GM18517 (cell line): Measurements from ENCODE around the gene ATF7IP.
"Not testable (repeated sequence)": the region's sequence is repeated elsewhere in the genome, so short reads cannot be mapped to it uniquely, and the experiment has no call there.

Experiments used
- ATAC-seq: cut with Tn5 transposase; IDR thresholded peaks from one replicate; pipeline ENCODE4 v1.9.1; 2021; ENCODE audit warnings: mild to moderate bottlenecking, moderate library complexity; ENCODE audit not compliant: unreplicated experiment

Gene ATF7IP, protein sequence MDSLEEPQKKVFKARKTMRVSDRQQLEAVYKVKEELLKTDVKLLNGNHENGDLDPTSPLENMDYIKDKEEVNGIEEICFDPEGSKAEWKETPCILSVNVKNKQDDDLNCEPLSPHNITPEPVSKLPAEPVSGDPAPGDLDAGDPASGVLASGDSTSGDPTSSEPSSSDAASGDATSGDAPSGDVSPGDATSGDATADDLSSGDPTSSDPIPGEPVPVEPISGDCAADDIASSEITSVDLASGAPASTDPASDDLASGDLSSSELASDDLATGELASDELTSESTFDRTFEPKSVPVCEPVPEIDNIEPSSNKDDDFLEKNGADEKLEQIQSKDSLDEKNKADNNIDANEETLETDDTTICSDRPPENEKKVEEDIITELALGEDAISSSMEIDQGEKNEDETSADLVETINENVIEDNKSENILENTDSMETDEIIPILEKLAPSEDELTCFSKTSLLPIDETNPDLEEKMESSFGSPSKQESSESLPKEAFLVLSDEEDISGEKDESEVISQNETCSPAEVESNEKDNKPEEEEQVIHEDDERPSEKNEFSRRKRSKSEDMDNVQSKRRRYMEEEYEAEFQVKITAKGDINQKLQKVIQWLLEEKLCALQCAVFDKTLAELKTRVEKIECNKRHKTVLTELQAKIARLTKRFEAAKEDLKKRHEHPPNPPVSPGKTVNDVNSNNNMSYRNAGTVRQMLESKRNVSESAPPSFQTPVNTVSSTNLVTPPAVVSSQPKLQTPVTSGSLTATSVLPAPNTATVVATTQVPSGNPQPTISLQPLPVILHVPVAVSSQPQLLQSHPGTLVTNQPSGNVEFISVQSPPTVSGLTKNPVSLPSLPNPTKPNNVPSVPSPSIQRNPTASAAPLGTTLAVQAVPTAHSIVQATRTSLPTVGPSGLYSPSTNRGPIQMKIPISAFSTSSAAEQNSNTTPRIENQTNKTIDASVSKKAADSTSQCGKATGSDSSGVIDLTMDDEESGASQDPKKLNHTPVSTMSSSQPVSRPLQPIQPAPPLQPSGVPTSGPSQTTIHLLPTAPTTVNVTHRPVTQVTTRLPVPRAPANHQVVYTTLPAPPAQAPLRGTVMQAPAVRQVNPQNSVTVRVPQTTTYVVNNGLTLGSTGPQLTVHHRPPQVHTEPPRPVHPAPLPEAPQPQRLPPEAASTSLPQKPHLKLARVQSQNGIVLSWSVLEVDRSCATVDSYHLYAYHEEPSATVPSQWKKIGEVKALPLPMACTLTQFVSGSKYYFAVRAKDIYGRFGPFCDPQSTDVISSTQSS

GRCh38 chr12:14365294-14366208 lies at the start of gene ATF7IP:
Gene ATF7IP, plus strand, starts transcription at chr12:14365682. Its CDS starts 58,234 bp downstream, at chr12:14423916.
- ATAC-seq, result peak; percentile 56

DNA sequence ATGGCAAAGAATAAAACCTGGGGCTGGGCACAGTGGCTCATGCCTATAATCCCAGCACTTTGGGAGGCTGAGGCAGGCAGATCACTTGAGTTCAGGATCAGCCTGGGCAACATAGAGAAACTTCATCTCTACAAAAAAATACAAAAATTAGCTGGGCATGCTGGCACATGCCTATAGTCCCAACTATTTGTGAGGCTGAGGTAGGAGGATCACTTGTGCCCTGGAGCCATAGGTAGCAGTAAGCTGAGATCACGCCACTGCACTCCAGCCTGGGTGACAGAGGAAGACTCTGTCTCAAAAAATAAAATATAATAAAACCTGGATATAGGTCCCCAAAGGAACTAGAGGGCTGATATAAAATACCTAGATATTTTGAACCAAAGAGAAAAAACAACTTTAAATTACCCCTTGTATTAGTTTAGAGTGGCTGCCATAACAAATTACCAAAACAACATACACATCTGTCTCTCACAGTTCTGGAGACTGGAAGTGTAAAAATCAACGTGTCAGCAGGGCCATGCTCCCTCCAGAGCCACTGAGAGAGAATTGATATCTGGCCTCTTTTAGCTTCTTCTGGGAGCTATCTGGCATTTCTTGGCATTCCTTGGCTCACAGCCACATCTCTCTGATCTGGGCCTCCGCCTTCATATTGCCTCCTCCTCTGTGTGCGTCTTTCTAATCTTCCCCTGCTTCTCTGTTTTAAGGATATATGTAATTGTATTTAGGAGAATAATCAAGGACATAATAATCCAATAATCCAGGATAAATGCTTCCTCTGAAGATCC lies 47.9 kb upstream of the ATF7IP start:
- no peak for ATAC-seq

- not testable (repeated sequence) for ATAC-seq
Observed at GRCh38 chr12:14319704-14320427, 45.6 kb upstream of the ATF7IP start.

DNA sequence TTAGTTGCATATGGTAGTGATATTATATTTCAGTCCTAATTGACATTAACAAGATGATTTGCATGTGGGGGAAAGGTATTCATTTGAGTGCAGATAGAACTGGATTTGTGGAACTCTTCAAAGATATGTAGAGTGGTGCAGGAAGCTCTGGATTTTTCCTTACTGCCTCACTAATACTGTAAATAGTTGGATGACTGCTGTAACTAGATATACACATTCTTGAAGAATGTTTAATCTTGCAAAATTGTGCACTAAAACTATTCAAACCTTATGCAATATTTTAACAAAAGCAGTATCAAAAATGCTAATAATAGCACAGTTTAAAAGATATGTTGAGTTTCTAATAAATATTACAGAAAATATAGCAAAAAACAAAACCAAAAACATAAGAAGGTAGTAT lies 43.1 kb upstream of the ATF7IP start:
- ATAC-seq, result no peak

DNA sequence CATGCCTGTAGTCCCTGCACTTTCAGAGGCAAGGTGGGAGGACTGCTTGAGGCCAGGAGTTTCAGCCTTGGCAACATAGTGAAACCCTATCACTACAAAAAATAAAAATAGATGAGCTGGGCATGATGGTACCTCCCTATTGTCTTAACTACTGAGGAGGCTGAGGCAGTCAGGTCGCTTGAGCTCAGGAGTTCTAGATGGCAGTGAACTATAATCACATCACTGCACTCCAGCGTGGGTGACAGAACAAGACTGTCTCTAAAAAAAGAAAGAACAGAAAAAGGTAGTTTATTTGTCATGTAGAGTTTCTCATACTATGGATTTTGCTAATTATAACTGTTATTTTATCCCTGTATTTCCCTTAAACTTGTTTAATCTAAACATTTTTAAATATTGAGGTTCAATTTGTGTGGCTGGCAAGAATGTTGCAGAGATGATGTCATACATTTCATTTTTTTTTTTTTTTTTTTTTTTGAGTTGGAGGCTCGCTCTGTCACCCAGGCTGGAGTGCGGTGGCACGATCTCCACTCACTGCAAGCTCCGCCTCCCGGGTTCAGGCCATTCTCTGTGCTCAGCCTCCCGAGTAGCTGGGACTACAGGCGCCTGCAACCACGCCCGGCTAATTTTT lies 39.7 kb upstream of the ATF7IP start:
- ATAC-seq, result no peak

GRCh38 chr12:14326699-14327098 lies 38.8 kb upstream of the ATF7IP start:
- ATAC-seq, result no peak

GRCh38 chr12:14327711-14328110 lies 37.8 kb upstream of the ATF7IP start:
- no peak for ATAC-seq

DNA sequence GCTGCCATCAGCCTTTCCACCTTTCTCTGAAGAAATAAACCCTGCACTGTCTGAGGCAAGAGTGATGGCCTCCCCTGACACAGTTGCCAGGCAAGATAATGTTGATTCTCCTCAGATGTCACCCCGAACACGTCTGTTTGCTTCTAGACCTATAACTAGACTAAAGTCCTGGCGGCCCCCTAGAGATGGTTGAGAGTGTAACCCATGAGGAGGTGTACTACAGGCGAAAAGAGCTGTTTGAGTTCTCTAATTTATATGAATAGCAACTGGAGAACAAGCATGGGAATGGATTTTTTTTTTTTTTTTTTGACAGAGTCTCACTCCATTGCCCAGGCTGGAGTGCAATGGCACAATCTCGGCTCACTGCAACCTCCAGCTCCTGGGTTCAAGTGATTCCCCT lies 33.0 kb upstream of the ATF7IP start:
- ATAC-seq, result no peak

GRCh38 chr12:14340371-14340770 lies 25.1 kb upstream of the ATF7IP start:
- ATAC-seq, result no peak

DNA sequence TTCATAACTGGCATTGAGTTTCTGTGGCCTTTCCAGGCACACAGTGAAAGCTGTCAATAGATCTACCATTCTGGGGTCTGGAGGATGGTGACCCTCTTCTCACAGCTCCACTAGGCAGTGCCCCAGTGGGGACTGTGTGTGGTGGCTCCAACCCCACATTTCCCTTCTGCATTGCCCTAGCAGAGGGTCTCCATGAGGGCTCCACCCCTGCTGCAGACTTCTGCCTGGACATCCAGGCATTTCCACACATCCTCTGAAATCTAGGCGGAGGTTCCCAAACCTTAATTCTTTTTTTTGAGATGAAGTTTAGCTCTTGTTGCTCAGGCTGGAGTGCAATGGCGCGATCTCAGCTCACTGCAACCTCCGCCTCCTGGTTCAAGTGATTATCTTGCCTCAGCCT lies 14.0 kb upstream of the ATF7IP start:
- ATAC-seq, result not testable (repeated sequence)

DNA sequence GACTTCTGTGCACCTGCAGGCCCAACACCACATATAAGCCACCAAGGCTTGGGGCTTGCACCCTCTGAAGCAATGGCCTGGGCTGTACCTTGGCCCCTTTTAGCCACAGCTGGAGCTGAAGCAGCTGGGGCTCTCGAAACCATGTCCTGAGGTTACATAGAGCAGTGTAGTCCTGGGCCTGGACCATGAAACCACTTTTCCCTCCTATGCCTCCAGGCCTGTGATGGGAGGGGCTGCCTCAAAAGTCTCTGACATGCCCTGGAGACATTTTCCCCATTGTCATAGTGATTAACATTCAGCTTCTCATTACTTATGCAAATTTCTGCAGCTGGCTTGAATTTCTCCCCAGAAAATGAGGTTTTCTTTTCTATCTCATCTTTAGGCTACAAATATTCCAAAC lies 13.4 kb upstream of the ATF7IP start:
- ATAC-seq, result not testable (repeated sequence)

DNA sequence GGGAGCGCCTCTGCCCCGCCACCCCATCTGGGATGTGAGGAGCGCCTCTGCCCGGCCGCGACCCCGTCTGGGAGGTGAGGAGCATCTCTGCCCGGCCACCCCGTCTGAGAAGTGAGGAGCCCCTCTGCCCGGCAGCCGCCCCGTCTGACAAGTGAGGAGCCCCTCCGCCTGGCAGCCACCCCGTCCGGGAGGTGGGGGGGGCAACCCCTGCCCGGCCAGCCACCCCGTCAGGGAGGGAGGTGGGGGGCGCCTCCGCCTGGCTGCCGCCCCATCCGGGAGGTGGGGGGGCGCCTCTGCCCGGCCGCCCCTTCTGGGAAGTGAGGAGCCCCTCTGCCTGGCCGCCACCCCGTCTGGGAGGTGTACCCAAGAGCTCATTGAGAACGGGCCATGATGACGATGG lies 10.8 kb upstream of the ATF7IP start:
- ATAC-seq, result not testable (repeated sequence)

DNA sequence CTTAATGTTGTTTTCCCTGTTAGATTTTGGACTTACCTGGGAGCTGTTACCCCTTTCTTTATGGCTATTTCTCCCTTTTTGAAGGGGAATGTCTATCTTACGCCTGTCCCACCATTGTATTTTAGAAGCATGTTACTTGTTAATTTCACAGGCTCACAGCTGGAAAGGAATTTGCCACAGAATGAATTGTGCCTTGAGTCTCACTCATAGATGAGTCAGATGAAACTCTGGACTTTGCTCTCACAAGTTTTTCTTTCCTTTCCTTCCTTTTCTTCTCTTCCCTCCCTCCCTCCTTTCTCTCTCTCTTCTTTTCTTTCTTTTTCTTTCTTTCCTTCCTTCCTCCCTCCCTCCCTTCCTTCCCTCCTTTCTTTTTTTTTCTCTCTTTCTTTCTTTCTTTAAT lies 9.3 kb upstream of the ATF7IP start:
- ATAC-seq, result no peak

- ATAC-seq, result no peak
Observed at GRCh38 chr12:14357486-14357885, 8.0 kb upstream of the ATF7IP start.

DNA sequence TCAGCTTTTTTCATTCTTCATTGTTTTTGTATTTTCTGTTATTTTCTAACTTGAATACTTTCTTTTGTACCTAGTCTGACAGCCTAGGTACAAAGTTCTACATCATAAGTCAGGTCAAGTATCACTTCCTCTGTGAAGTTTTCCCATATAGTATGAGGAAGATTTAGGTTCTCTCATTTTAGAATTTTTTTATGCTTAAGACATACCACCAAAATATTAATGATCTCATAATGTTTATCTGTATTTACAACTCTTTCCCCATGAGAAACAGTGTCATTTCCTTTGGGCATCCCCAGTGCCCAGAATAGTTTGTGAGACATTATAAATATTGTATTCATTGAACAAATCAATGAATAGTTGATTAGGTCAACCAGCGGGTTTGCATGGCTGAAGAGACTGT lies 3.1 kb upstream of the ATF7IP start:
- peak; percentile 44 for ATAC-seq

DNA sequence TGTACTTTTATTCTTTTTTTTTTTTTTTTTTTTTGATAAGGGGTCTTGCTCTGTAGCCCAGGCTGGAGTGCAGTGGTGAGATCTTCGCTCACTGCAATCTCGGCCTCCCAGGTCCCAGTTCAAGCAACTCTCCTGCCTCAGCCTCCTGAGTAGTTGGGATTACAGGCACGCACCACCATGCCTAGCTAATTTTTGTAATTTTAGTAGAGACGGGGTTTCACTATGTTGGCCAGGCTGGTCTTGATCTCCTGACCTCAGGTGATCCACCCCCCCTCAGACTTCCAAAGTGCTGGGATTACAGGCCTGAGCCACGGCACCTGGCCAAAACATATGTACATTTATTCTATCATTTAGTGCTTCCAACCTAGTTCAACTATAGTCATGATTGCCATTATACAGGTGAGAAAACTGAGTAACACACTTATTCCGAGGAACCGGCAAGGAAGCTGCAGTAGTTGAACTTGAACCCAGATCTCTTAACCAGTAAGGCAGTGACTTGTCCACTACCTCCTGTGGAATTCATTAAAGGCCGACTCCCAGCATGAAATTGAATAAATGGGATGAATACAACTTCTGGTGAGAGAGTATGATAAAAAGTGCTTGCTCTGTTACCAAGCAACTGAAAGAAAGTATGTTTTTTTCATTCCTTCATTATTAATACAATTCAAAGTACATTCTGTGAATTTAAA lies 755 bp upstream of the ATF7IP start:
- ATAC-seq, result no peak

DNA sequence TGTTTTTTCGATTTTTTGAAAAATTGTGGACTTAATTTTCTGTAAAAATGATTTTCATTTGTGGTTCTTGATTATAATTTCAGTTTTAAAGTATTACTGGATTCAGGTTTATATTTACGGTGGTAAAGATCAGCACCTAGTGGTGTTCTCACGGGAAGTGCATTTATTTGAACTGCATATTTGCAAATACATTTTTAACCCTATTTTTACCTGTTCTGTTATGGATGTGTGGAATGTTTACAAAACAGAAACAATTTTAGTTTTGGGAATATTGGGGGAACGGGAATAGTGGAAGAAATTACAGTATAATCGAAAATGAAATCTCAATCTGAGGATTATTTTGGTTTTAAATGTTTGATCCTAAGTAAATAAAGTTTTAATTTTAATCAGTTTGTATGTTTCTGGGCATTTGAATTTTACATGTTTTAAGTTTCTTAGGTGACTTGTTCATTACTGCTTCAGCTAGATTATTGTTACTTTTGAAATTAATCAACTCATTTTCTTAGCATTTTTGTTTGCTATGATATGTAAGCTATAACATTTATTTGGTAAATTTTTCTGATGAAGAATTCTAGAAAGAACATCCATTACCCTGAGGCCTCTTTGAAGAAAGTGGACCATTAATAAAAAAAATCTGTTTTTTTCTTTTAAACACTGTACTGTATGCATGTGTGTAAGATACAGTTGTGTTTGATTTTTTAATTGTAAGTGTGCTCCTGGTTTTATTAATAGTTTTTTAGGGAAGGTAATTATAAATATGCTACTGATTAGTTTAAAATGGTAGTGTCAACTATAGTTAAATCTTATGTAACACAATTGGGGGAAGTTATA lies 942 bp downstream of the ATF7IP start:
- ATAC-seq, result no peak
